Transverse colon (tissue), 3 donors: ENCODE measurements around the gene IL12B.

Experiments
- POLR2A ChIP-seq: fragments of 450-650 bp; IDR thresholded peaks from one replicate; pipeline ENCODE4 v1.6.1; 2016; ENCODE audit warnings: antibody characterized with exemption, mild to moderate bottlenecking, moderate library complexity
- TF ChIP-seq, protein P1 (sequence below), 5 experiments: fragments of 200-600 bp in 3 of 5; fragments of 450-650 bp in 2 of 5; sonication (generic) in 3 of 5; IDR thresholded peaks; 1 replicate in 2 of 5; 2 replicates in 3 of 5; pipeline ENCODE4 v1.5.1; 2016 to 2017; ENCODE audit warnings: antibody characterized with exemption in 5 of 5, inconsistent platforms in 3 of 5, mild to moderate bottlenecking in 2 of 5, moderate library complexity in 1 of 5

- TF ChIP-seq, protein P1, sequence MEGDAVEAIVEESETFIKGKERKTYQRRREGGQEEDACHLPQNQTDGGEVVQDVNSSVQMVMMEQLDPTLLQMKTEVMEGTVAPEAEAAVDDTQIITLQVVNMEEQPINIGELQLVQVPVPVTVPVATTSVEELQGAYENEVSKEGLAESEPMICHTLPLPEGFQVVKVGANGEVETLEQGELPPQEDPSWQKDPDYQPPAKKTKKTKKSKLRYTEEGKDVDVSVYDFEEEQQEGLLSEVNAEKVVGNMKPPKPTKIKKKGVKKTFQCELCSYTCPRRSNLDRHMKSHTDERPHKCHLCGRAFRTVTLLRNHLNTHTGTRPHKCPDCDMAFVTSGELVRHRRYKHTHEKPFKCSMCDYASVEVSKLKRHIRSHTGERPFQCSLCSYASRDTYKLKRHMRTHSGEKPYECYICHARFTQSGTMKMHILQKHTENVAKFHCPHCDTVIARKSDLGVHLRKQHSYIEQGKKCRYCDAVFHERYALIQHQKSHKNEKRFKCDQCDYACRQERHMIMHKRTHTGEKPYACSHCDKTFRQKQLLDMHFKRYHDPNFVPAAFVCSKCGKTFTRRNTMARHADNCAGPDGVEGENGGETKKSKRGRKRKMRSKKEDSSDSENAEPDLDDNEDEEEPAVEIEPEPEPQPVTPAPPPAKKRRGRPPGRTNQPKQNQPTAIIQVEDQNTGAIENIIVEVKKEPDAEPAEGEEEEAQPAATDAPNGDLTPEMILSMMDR (IDR thresholded peaks at IDR 0.05), result peak; percentile 52 to 75 (median 70)
- TF ChIP-seq POLR2A, result no peak
These were observed 1.0 kb upstream of the IL12B start for GRCh38 chr5:159331093-159331973.
